Measurements from ENCODE around the gene SP3. TPM values are rescaled to one million over a fixed set of nuclear protein-coding genes. Genes with fewer than 3 reads are reported as not detected.

The SP3 gene
- total and polyA plus RNA-seq, 12 donors = 8.6 to 45.7 (median 40.7) TPM

- WGBS, 2 donors = 31 to 36% methylated on average over 7 of the region's 7 CpGs
- intact Hi-C loops (cut with DNase I) = no loop called here
- Histone ChIP-seq H3K36me3 (no peaks in the 10 kb centered on the region), H3K4me3 (no peak overlapping the region), H3K27ac (peak overlapping the region in 8 of 10 donors; percentile 0 to 87 (median 47)), H3K9me3 (no peaks in the 10 kb centered on the region), H3K4me1 (peaks cover 13 to 46% (median 37%) of the 10 kb centered on the region in 9 donors), H3K27me3 (no peaks in the 10 kb centered on the region)
- TF ChIP-seq CTCF (IDR thresholded peaks at IDR 0.05) = no peak
- ATAC-seq = peak; percentile 90 to 96 (median 93)
- peak; percentile 72 to 77 for DNase-seq
Measured at GRCh38 chr2:173997269-173997668, 32.1 kb upstream of the SP3 start.

- intact Hi-C loops (cut with DNase I) = no loop called here
- H3K4me1 ChIP-seq = peaks cover 18 to 51% (median 42%) of the 10 kb centered on the region in 9 donors
- TF ChIP-seq CTCF (IDR thresholded peaks at IDR 0.05) = no peak
- H3K9me3 ChIP-seq = no peaks in the 10 kb centered on the region
- H3K36me3 ChIP-seq = no peaks in the 10 kb centered on the region
- no peak overlapping the region for H3K4me3 ChIP-seq
- H3K27me3 ChIP-seq = no peaks in the 10 kb centered on the region
- WGBS, 2 donors = 14 to 74% methylated on average over 2 of the region's 2 CpGs
- ATAC-seq (no peak), DNase-seq (no peak)
- H3K27ac ChIP-seq = peak overlapping the region in 7 of 10 donors; percentile 16 to 87 (median 45)
Measured at GRCh38 chr2:173996766-173997165, 31.6 kb upstream of the SP3 start.

- Histone ChIP-seq H3K27ac (no peak overlapping the region), H3K4me1 (peaks cover 37 to 73% (median 63%) of the 10 kb centered on the region in 9 donors), H3K9me3 (no peaks in the 10 kb centered on the region), H3K36me3 (no peaks in the 10 kb centered on the region), H3K27me3 (no peaks in the 10 kb centered on the region), H3K4me3 (no peak overlapping the region)
- intact Hi-C loops (cut with DNase I) = loop anchor here in 3 of 10 donors (5.0 kb wide), 1 partner anchor 44 kb away; no protein-coding TSS in a partner anchor
- no peak for TF ChIP-seq CTCF (IDR thresholded peaks at IDR 0.05)
- DNase-seq (no peak), ATAC-seq (no peak)
- WGBS, 2 donors = 47 to 56% methylated on average over 1 of the region's 1 CpG
Measured at GRCh38 chr2:173993459-173993858, 28.3 kb upstream of the SP3 start.

- peaks cover 30 to 73% (median 52%) of the 10 kb centered on the region in 9 donors for H3K4me1 ChIP-seq
- 37 to 40% methylated on average over 5 of the region's 5 CpGs for WGBS, 2 donors
- H3K36me3 ChIP-seq = no peaks in the 10 kb centered on the region
- ATAC-seq (peak in 7 of 8 donors; percentile 43 to 84 (median 62)), DNase-seq (peak; percentile 57 to 84)
- H3K27me3 ChIP-seq = no peaks in the 10 kb centered on the region
- TF ChIP-seq CTCF (IDR thresholded peaks at IDR 0.05) = no peak
- intact Hi-C loops (cut with DNase I) = loop anchor here in 4 of 10 donors (2.0 to 5.0 kb wide), 4 partner anchors 27 to 47 kb away; partner anchors contain the start of gene SP3 (in 1 of the 4)
- no peak overlapping the region for H3K4me3 ChIP-seq
- H3K9me3 ChIP-seq = no peaks in the 10 kb centered on the region
- peak overlapping the region in 9 of 10 donors; percentile 45 to 87 (median 70) for H3K27ac ChIP-seq
Measured at GRCh38 chr2:173991856-173992588, 26.8 kb upstream of the SP3 start.

Data from heart right ventricle (tissue), 16 donors.